Measurements from ENCODE around the gene SORCS2. TPM values are rescaled to one million over a fixed set of nuclear protein-coding genes. Genes with fewer than 3 reads are reported as not detected.

Gene SORCS2
- polyA plus RNA-seq, 1 donor from 2014 or later = 1.0 TPM

DNA sequence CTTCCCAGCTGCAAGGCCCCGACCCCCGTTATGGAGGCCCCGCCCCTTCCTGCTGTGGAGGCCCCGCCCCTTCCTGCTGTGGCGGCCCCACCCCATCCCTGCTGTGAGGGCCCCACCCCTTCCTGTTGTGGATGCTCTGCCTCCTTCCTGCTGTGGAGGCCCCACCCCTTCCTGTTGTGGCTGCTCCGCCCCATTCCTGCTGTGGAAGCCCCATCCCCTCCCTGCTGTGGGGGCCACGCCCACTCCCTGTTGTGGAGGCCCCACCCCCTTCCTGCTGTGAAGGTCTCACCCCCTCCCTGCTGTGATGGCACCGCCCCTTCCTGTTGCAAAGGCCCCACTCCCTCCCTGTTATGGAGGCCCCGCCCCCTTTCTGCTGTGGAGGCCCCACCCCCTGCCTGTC lies 347.3 kb downstream of the SORCS2 start:
- Histone ChIP-seq H4K20me1 (ENCODE audit: insufficient read depth) (no peaks in the 10 kb centered on the region), H3K27me3 (ENCODE audit: insufficient read depth, low read depth, low read length) (no peaks in the 10 kb centered on the region), H2AFZ (ENCODE audit: low read depth, low read length) (no peak overlapping the region), H3K79me2 (replicated peaks; ENCODE audit: insufficient read depth, low read length) (no peaks in the 10 kb centered on the region), H3K9ac (ENCODE audit: low read length) (no peak overlapping the region), H3K9me2 (ENCODE audit: insufficient read depth, low read length) (no peaks in the 10 kb centered on the region), H3K4me3 (ENCODE audit: low read length) (no peak overlapping the region), H3K36me3 (ENCODE audit: insufficient read depth, low read length) (no peaks in the 10 kb centered on the region), H3F3A (ENCODE audit: insufficient read depth, low read length, poor library complexity, severe bottlenecking) (no peaks in the 10 kb centered on the region), H3K27ac (ENCODE audit: low read length) (no peak overlapping the region), H3K4me2 (ENCODE audit: low read length) (no peak overlapping the region), H3K9me3 (ENCODE audit: low read length) (no peaks in the 10 kb centered on the region)
- TF ChIP-seq SMC3 (conservative IDR thresholded peaks at IDR 0.05; ENCODE audit: poor library complexity) (no peak), MXI1 (conservative IDR thresholded peaks at IDR 0.05; ENCODE audit: poor library complexity, severe bottlenecking) (no peak), EP300 (conservative IDR thresholded peaks at IDR 0.05; ENCODE audit: poor library complexity, severe bottlenecking) (no peak), EZH2 (IDR thresholded peaks at IDR 0.05; ENCODE audit: borderline replicate concordance, insufficient read depth, low read length, poor library complexity, severe bottlenecking) (no peak), TAF1 (IDR thresholded peaks at IDR 0.05; ENCODE audit: low read depth) (no peak), RAD21 (conservative IDR thresholded peaks at IDR 0.05) (no peak)
- TF ChIP-seq, protein P1, sequence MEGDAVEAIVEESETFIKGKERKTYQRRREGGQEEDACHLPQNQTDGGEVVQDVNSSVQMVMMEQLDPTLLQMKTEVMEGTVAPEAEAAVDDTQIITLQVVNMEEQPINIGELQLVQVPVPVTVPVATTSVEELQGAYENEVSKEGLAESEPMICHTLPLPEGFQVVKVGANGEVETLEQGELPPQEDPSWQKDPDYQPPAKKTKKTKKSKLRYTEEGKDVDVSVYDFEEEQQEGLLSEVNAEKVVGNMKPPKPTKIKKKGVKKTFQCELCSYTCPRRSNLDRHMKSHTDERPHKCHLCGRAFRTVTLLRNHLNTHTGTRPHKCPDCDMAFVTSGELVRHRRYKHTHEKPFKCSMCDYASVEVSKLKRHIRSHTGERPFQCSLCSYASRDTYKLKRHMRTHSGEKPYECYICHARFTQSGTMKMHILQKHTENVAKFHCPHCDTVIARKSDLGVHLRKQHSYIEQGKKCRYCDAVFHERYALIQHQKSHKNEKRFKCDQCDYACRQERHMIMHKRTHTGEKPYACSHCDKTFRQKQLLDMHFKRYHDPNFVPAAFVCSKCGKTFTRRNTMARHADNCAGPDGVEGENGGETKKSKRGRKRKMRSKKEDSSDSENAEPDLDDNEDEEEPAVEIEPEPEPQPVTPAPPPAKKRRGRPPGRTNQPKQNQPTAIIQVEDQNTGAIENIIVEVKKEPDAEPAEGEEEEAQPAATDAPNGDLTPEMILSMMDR (IDR thresholded peaks at IDR 0.05; ENCODE audit: poor library complexity, severe bottlenecking) = no peak
- TF ChIP-seq, protein P2, sequence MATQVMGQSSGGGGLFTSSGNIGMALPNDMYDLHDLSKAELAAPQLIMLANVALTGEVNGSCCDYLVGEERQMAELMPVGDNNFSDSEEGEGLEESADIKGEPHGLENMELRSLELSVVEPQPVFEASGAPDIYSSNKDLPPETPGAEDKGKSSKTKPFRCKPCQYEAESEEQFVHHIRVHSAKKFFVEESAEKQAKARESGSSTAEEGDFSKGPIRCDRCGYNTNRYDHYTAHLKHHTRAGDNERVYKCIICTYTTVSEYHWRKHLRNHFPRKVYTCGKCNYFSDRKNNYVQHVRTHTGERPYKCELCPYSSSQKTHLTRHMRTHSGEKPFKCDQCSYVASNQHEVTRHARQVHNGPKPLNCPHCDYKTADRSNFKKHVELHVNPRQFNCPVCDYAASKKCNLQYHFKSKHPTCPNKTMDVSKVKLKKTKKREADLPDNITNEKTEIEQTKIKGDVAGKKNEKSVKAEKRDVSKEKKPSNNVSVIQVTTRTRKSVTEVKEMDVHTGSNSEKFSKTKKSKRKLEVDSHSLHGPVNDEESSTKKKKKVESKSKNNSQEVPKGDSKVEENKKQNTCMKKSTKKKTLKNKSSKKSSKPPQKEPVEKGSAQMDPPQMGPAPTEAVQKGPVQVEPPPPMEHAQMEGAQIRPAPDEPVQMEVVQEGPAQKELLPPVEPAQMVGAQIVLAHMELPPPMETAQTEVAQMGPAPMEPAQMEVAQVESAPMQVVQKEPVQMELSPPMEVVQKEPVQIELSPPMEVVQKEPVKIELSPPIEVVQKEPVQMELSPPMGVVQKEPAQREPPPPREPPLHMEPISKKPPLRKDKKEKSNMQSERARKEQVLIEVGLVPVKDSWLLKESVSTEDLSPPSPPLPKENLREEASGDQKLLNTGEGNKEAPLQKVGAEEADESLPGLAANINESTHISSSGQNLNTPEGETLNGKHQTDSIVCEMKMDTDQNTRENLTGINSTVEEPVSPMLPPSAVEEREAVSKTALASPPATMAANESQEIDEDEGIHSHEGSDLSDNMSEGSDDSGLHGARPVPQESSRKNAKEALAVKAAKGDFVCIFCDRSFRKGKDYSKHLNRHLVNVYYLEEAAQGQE (IDR thresholded peaks at IDR 0.05; ENCODE audit: borderline replicate concordance) = no peak

DNA sequence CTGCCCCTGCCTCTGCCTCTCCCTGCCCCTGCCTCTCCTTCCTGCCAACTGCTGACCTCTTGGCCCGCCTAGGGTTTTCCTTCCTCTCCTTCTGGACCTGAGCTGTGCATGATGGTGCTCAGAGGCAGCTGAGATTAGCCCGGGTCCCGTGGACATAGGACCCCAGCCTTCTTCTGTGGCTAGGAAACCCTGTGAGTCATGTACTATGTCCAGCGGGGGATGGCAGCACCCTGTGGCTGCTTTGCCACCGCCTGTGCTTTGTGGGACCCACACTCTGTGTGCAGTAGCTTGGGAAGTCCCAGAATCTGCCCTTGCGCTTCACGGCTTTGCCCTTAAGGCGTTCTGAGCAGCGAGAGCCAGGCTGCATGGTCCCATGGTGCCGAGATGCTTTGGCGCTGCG lies 347.9 kb downstream of the SORCS2 start:
- no peaks in the 10 kb centered on the region for H3K27me3 ChIP-seq (ENCODE audit: insufficient read depth, low read depth, low read length)
- no peak overlapping the region for H3K4me3 ChIP-seq (ENCODE audit: low read length)
- H3K27ac ChIP-seq (ENCODE audit: low read length) = no peak overlapping the region

More for the DNA sequence above, 347.9 kb downstream of the SORCS2 start:
- Histone ChIP-seq H3K9ac (ENCODE audit: low read length) (no peak overlapping the region), H2AFZ (ENCODE audit: low read depth, low read length) (no peak overlapping the region), H3K9me3 (ENCODE audit: low read length) (no peaks in the 10 kb centered on the region), H4K20me1 (ENCODE audit: insufficient read depth) (no peaks in the 10 kb centered on the region), H3K9me2 (ENCODE audit: insufficient read depth, low read length) (no peaks in the 10 kb centered on the region), H3K36me3 (ENCODE audit: insufficient read depth, low read length) (no peaks in the 10 kb centered on the region), H3K79me2 (replicated peaks; ENCODE audit: insufficient read depth, low read length) (no peaks in the 10 kb centered on the region), H3F3A (ENCODE audit: insufficient read depth, low read length, poor library complexity, severe bottlenecking) (no peaks in the 10 kb centered on the region), H3K4me2 (ENCODE audit: low read length) (no peak overlapping the region)
- TF ChIP-seq MXI1 (conservative IDR thresholded peaks at IDR 0.05; ENCODE audit: poor library complexity, severe bottlenecking) = no peak
- no peak for TF ChIP-seq POLR2AphosphoS5 (IDR thresholded peaks at IDR 0.05)
- no peak for TF ChIP-seq EZH2 (IDR thresholded peaks at IDR 0.05; ENCODE audit: borderline replicate concordance, insufficient read depth, low read length, poor library complexity, severe bottlenecking)
- TF ChIP-seq, protein P2 (IDR thresholded peaks at IDR 0.05; ENCODE audit: borderline replicate concordance) = no peak
- TF ChIP-seq, protein P1 (IDR thresholded peaks at IDR 0.05; ENCODE audit: poor library complexity, severe bottlenecking) = no peak
- no peak for TF ChIP-seq TAF1 (IDR thresholded peaks at IDR 0.05; ENCODE audit: low read depth)
- TF ChIP-seq EP300 (conservative IDR thresholded peaks at IDR 0.05; ENCODE audit: poor library complexity, severe bottlenecking) = no peak
- TF ChIP-seq RAD21 (conservative IDR thresholded peaks at IDR 0.05) = no peak
- TF ChIP-seq SMC3 (conservative IDR thresholded peaks at IDR 0.05; ENCODE audit: poor library complexity) = no peak

Measured in neural cell (in vitro differentiated cells).